GM23248 (cell line): ENCODE data around the gene CLDN2.

ENCODE experiments used
- EZH2 ChIP-seq: fragments of 200-600 bp; sonication (generic); IDR thresholded peaks from 2 replicates; pipeline ENCODE4 v1.6.1; 2018; ENCODE audit warnings: antibody characterized with exemption, mild to moderate bottlenecking; ENCODE audit not compliant: insufficient read depth, poor library complexity, severe bottlenecking
- EZH2phosphoT487 ChIP-seq: fragments of 200-600 bp; sonication (generic); IDR thresholded peaks from 2 replicates; pipeline ENCODE4 v1.6.1; 2018; ENCODE audit warnings: antibody characterized with exemption, moderate library complexity, mild to moderate bottlenecking, low read depth; ENCODE audit not compliant: insufficient read depth

GRCh38 chrX:106927023-106927422, 6.8 kb downstream of the CLDN2 start:
- TF ChIP-seq EZH2 (no peak), EZH2phosphoT487 (no peak)
